Esophagus squamous epithelium (tissue), 5 donors: Measurements from ENCODE around the gene PLP2. TPM values are rescaled to one million over a fixed set of nuclear protein-coding genes. Genes with fewer than 3 reads are reported as not detected.

ENCODE experiments used
- DNase-seq: peaks from one replicate; lab custom pipeline; 2025; lab: John Stamatoyannopoulos, UW
- H3K27ac ChIP-seq, 4 donors: fragments of 200-600 bp; sonication (generic); one replicate each; pipeline ENCODE4 v1.5.1; 2016 to 2019; ENCODE audit warnings: mild to moderate bottlenecking in 1 of 4
- H3K27me3 ChIP-seq, 4 donors: fragments of 200-600 bp; sonication (generic); 1 replicate in 3 of 4; 2 replicates in 1 of 4; pipeline versions ENCODE4 v1.5.1 to v1.6.0; 2017 to 2021; ENCODE audit warnings: antibody characterized with exemption in 1 of 4
- H3K36me3 ChIP-seq, 3 donors: fragments of 200-600 bp; sonication (generic); one replicate each; pipeline ENCODE4 v1.5.1; 2016 to 2019
- H3K4me1 ChIP-seq, 3 donors: fragments of 200-600 bp; sonication (generic); one replicate each; pipeline ENCODE4 v1.5.1; 2017 to 2019
- H3K4me3 ChIP-seq, 4 donors: fragments of 200-600 bp; sonication (generic); 1 replicate in 3 of 4; 2 replicates in 1 of 4; pipeline ENCODE4 v1.5.1; 2016 to 2019; ENCODE audit warnings: mild to moderate bottlenecking in 2 of 4, moderate library complexity in 1 of 4
- H3K9me3 ChIP-seq, 3 donors: fragments of 200-600 bp; sonication (generic); one replicate each; pipeline ENCODE4 v1.5.1; 2016 to 2019
- CTCF ChIP-seq, 6 experiments: fragments of 450-650 bp in 4 of 6; fragments of 200-600 bp in 2 of 6; sonication (generic) in 2 of 6; IDR thresholded peaks; one replicate each; pipeline ENCODE4 v1.5.1; 2016 to 2019; ENCODE audit warnings: antibody characterized with exemption in 6 of 6, mild to moderate bottlenecking in 4 of 6, moderate library complexity in 4 of 6
- POLR2A ChIP-seq, 4 donors: fragments of 450-650 bp; IDR thresholded peaks; one replicate each; pipeline ENCODE4 v1.6.1; 2017; ENCODE audit warnings: antibody characterized with exemption in 4 of 4, mild to moderate bottlenecking in 4 of 4, moderate library complexity in 3 of 4
- WGBS, 2 donors: methylation state at CpG; one replicate each; pipeline ENCODE4 v1.1.5; 2018; 5-methylcytosine and 5-hydroxymethylcytosine counted together
- intact Hi-C: fragments of 100-400 bp; cut with DNase I; formaldehyde crosslinking; loops from one replicate; pipeline ENCODE4 v1.15.0; 2022
- small RNA-seq, 4 donors: library from RNA; depleted of rRNA; stranded (forward); fragments of <200 nt; gene quantifications; one replicate each; pipeline ENCODE3, GENCODE V24; 2016
- total RNA-seq, 4 donors: library from RNA; depleted of rRNA; stranded (reverse); fragments of >200 nt; gene quantifications; one replicate each; pipeline ENCODE4 v1.1.0, GENCODE V29; 2016
- donor health status: DM: yes; HTN: yes; CAD: no.

The PLP2 gene
- total RNA-seq, 4 donors from 2014 or later, result 134 to 187 (median 152) TPM

- Histone ChIP-seq H3K36me3 (no peaks in the 10 kb centered on the region), H3K4me1 (no peaks in the 10 kb centered on the region), H3K27me3 (peaks cover 0 to 13% (median 0%) of the 10 kb centered on the region in 4 donors), H3K9me3 (no peaks in the 10 kb centered on the region), H3K4me3 (no peak overlapping the region), H3K27ac (no peak overlapping the region)
- intact Hi-C loops, result no loop called here
- TF ChIP-seq CTCF (IDR thresholded peaks at IDR 0.05) (no peak), POLR2A (IDR thresholded peaks at IDR 0.05) (no peak)
- DNase-seq, result no peak
- WGBS, 2 donors, result 57 to 67% methylated on average over 1 of the region's 1 CpG
Measured at GRCh38 chrX:49212861-49213260, 41.2 kb downstream of the PLP2 start.

GRCh38 chrX:49214416-49214815 lies 42.7 kb downstream of the PLP2 start:
- H3K4me1 ChIP-seq, result no peaks in the 10 kb centered on the region
- no peaks in the 10 kb centered on the region for H3K9me3 ChIP-seq
- no peak for DNase-seq
- peaks cover 0 to 11% (median 0%) of the 10 kb centered on the region in 4 donors for H3K27me3 ChIP-seq
- H3K36me3 ChIP-seq, result no peaks in the 10 kb centered on the region
- no peak overlapping the region for H3K27ac ChIP-seq
- intact Hi-C loops, result no loop called here
- no peak overlapping the region for H3K4me3 ChIP-seq
- WGBS, 2 donors, result 66 to 100% methylated on average over 1 to 2 of the region's 2 CpGs
- TF ChIP-seq POLR2A (IDR thresholded peaks at IDR 0.05) (no peak), CTCF (IDR thresholded peaks at IDR 0.05) (no peak)

- Histone ChIP-seq H3K27ac (no peak overlapping the region), H3K4me3 (no peak overlapping the region), H3K9me3 (no peaks in the 10 kb centered on the region), H3K27me3 (peaks cover 0 to 5% (median 0%) of the 10 kb centered on the region in 4 donors), H3K4me1 (no peaks in the 10 kb centered on the region), H3K36me3 (no peaks in the 10 kb centered on the region)
- TF ChIP-seq CTCF (IDR thresholded peaks at IDR 0.05), result no peak
- no peak for TF ChIP-seq POLR2A (IDR thresholded peaks at IDR 0.05)
- 78 to 80% methylated on average over 8 of the region's 14 CpGs for WGBS, 2 donors
- intact Hi-C loops, result no loop called here
- DNase-seq, result no peak
Measured at GRCh38 chrX:49214996-49215526, 43.4 kb downstream of the PLP2 start.

- TF ChIP-seq POLR2A (IDR thresholded peaks at IDR 0.05) (no peak), CTCF (IDR thresholded peaks at IDR 0.05) (no peak)
Measured at GRCh38 chrX:49220100-49220499, 48.4 kb downstream of the PLP2 start.

GRCh38 chrX:49221868-49222267 lies 50.2 kb downstream of the PLP2 start:
- 70 to 81% methylated on average over 2 of the region's 2 CpGs for WGBS, 2 donors
- Histone ChIP-seq H3K9me3 (no peaks in the 10 kb centered on the region), H3K27me3 (no peaks in the 10 kb centered on the region), H3K4me1 (no peaks in the 10 kb centered on the region), H3K27ac (no peak overlapping the region), H3K4me3 (no peak overlapping the region), H3K36me3 (no peaks in the 10 kb centered on the region)
- DNase-seq, result no peak
- TF ChIP-seq POLR2A (IDR thresholded peaks at IDR 0.05), result no peak
- no peak for TF ChIP-seq CTCF (IDR thresholded peaks at IDR 0.05)
- intact Hi-C loops, result no loop called here

More at GRCh38 chrX:49220100-49220499, 48.4 kb downstream of the PLP2 start:
- Histone ChIP-seq H3K27ac (no peak overlapping the region), H3K4me1 (no peaks in the 10 kb centered on the region), H3K9me3 (no peaks in the 10 kb centered on the region), H3K27me3 (no peaks in the 10 kb centered on the region), H3K36me3 (no peaks in the 10 kb centered on the region), H3K4me3 (no peak overlapping the region)
- intact Hi-C loops, result no loop called here
- DNase-seq, result no peak

Small RNA genes lying within 50 kb of the gene (small RNA-seq; reads per million reads assigned to genes)
- gene RN7SL262P, result 0 to 0.30 (median 0) reads per million in 4 donors

Other genes starting within 250 kb of the PLP2 start
- gene OTUD5, start 214.3 kb upstream of the PLP2 start, total RNA-seq, result 10 to 100 TPM; 15.7 to 28.4 (median 24.3) TPM
- gene KCND1, start 200.1 kb upstream of the PLP2 start, total RNA-seq, result under 1 TPM in 3 of 4 donors, not detected in 1; 0.04 to 0.57 (median 0.53) TPM
- gene GRIPAP1, start 169.6 kb upstream of the PLP2 start, total RNA-seq, result 10 to 100 TPM; 15.4 to 28.4 (median 22.9) TPM
- 10 to 100 TPM; 24.3 to 48.4 (median 43.1) TPM for gene TFE3, start 128.5 kb upstream of the PLP2 start, total RNA-seq
- 10 to 100 TPM; 11.7 to 40.3 (median 22.6) TPM for gene CCDC120, start 112.9 kb upstream of the PLP2 start, total RNA-seq
- gene PRAF2, start 97.9 kb upstream of the PLP2 start, total RNA-seq, result 1 to 10 TPM; 2.3 to 9.5 (median 5.9) TPM
- 10 to 100 TPM; 30.1 to 78.0 (median 37.0) TPM for gene WDR45, start 92.0 kb upstream of the PLP2 start, total RNA-seq
- gene GPKOW, start 48.2 kb upstream of the PLP2 start, total RNA-seq, result 10 to 100 TPM; 16.2 to 21.5 (median 19.2) TPM
- gene MAGIX, start 9.1 kb upstream of the PLP2 start, total RNA-seq, result 10 to 100 TPM in 1 of 4 donors, 1 to 10 TPM in 3; 5.1 to 15.0 (median 8.5) TPM
- 10 to 100 TPM; 15.7 to 33.8 (median 19.9) TPM for gene PRICKLE3, start 14.5 kb downstream of the PLP2 start, total RNA-seq
- under 1 TPM; 0.15 to 0.57 (median 0.37) TPM for gene SYP, start 28.3 kb downstream of the PLP2 start, total RNA-seq
- gene CACNA1F, start 61.4 kb downstream of the PLP2 start, total RNA-seq, result under 1 TPM in 1 of 4 donors, not detected in 3; 0.38 TPM
- gene CCDC22, start 63.6 kb downstream of the PLP2 start, total RNA-seq, result 10 to 100 TPM; 12.3 to 21.3 (median 14.2) TPM
- gene FOXP3, start 92.8 kb downstream of the PLP2 start, total RNA-seq, result 1 to 10 TPM in 1 of 4 donors, under 1 TPM in 3; 0.38 to 2.1 (median 0.81) TPM
- gene PPP1R3F, start 97.9 kb downstream of the PLP2 start, total RNA-seq, result 10 to 100 TPM in 1 of 4 donors, 1 to 10 TPM in 3; 4.2 to 10.7 (median 8.0) TPM
- gene GAGE10, start 131.7 kb downstream of the PLP2 start, total RNA-seq, result not detected
- gene GAGE12J, start 150.1 kb downstream of the PLP2 start, total RNA-seq, result not detected
- gene GAGE13, start 159.7 kb downstream of the PLP2 start, total RNA-seq, result not detected